BLaER1 (cell line): ENCODE data around the gene F5.

Experiments used
- H3K27ac ChIP-seq: shearing (Covaris generic); formaldehyde crosslinking; 2 replicates; pipeline ENCODE4 v1.8.1; 2022
- H3K27me3 ChIP-seq: shearing (Covaris generic); formaldehyde crosslinking; 2 replicates; pipeline ENCODE4 v1.8.1; 2022
- H3K36me3 ChIP-seq: shearing (Covaris generic); formaldehyde crosslinking; 2 replicates; pipeline ENCODE4 v1.8.1; 2022
- H3K4me1 ChIP-seq: shearing (Covaris generic); formaldehyde crosslinking; 2 replicates; pipeline ENCODE4 v1.8.1; 2022
- H3K4me2 ChIP-seq: shearing (Covaris generic); formaldehyde crosslinking; 2 replicates; pipeline ENCODE4 v1.8.1; 2022
- H3K4me3 ChIP-seq: shearing (Covaris generic); formaldehyde crosslinking; 2 replicates; pipeline ENCODE4 v1.8.1; 2022
- H3K9ac ChIP-seq: shearing (Covaris generic); formaldehyde crosslinking; 2 replicates; pipeline ENCODE4 v1.8.1; 2022
- H3K9me3 ChIP-seq: shearing (Covaris generic); formaldehyde crosslinking; 2 replicates; pipeline ENCODE4 v1.8.1; 2022
- H4K20me1 ChIP-seq: shearing (Covaris generic); formaldehyde crosslinking; 2 replicates; pipeline ENCODE4 v1.8.1; 2022
- Cebpa-rat ChIP-seq: shearing (Covaris generic); IDR thresholded peaks from 2 replicates; pipeline ENCODE4 v1.8.1; 2022

F5 gene

DNA sequence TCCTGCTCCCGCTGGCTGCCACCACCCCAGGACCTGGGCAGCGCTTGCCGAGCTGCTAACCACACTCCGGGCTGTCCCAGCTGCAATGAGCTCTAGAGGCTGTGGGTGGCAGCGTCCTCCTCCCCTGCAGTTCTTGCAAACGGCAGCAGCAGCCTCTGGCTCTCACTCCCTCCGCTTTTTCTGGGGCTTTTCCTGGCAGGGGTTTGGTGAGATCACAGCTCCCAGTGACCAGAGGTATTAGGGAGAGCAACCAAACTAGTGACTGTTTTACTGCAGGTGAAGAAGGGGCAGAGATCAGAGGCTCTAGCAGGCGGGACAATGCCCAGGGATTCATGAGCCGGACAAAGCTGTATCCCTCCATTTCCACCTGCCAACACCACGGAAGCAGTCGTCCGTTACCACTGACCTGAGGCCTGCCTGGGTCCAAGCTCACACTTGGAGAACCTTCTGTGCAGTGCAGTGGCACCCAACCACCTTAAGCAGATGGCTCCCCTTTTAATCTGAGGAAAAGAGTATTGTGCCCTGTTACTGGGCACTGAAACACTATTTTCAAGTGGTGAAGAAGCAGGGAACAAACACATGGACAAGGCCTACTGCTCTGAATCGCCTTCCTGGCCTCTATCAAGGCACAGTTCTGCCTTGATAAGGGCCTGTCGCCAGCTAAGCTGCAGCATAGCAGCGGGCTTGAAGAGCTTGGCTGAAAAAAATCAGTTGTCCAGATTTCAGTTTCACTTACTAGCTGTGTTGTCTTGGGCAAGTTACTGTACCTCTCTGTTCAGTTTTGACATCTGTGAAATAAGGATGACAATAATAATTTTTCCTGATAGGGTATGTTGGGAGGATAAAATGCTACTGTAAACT is at the start of gene F5:
TSS of gene F5 (minus strand) at position 87 of the 861 bp plus-strand sequence. CDS start 95 bp downstream, outside the sequence.
- H3K36me3 ChIP-seq = no peaks in the 10 kb centered on the region
- no peaks in the 10 kb centered on the region for H3K9me3 ChIP-seq
- no peak within 1 kb of the TSS for H3K4me2 ChIP-seq
- no peak for TF ChIP-seq Cebpa-rat
- H4K20me1 ChIP-seq = no peaks in the 10 kb centered on the region
- H3K4me3 ChIP-seq = no peak within 1 kb of the TSS
- no peak within 1 kb of the TSS for H3K27ac ChIP-seq
- H3K27me3 ChIP-seq = no peaks in the 10 kb centered on the region
- no peak within 1 kb of the TSS for H3K9ac ChIP-seq
- H3K4me1 ChIP-seq = no peaks in the 10 kb centered on the region

DNA sequence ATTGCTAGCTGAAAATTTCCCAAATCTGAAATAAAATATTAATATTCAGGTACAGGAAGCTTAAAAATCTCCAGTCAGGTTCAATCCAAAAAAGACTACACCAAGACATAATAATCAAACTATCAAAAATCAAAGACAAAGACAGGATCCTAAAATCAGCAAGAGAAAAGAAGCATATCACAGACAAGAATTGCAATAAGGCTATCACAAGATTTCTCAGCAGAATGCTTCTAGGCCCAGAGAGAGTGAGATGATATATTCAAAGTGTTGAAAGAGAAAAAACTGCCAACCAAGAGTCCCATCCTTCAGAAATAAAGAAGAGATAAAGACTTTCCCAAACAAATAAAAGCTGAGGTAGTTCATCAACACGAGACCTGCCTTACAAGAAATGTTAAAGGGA is 48.6 kb upstream of the F5 start:
- H3K4me1 ChIP-seq = no peaks in the 10 kb centered on the region
- H3K9me3 ChIP-seq = peaks cover 52% of the 10 kb centered on the region
- H3K4me3 ChIP-seq = no peak overlapping the region
- H4K20me1 ChIP-seq = no peaks in the 10 kb centered on the region
- no peaks in the 10 kb centered on the region for H3K36me3 ChIP-seq
- no peak overlapping the region for H3K27ac ChIP-seq
- no peak overlapping the region for H3K4me2 ChIP-seq
- H3K27me3 ChIP-seq = no peaks in the 10 kb centered on the region
- no peak for TF ChIP-seq Cebpa-rat
- H3K9ac ChIP-seq = no peak overlapping the region

DNA sequence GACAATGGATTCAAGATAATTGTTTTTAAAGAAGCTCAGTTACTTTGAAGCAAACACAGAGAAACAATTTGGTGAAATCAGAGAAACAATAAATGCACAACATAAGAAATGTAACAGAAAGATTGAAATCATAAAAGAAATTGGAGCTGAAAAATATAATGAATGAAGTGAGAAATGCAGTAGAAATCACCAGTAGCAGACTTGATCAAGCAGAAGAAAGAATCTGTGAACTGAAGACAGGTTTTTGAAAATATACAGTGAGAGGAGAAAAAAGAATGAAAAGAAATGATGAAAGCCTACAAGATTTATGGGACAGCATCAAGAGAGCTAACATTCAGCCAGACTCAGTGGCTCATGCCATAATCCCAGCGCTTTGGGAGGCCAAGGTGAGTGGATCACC is 47.9 kb upstream of the F5 start:
- H3K9ac ChIP-seq = no peak overlapping the region
- H3K4me3 ChIP-seq = no peak overlapping the region
- TF ChIP-seq Cebpa-rat = no peak
- no peaks in the 10 kb centered on the region for H3K36me3 ChIP-seq
- no peak overlapping the region for H3K27ac ChIP-seq
- H3K4me2 ChIP-seq = no peak overlapping the region
- no peaks in the 10 kb centered on the region for H3K4me1 ChIP-seq
- H3K27me3 ChIP-seq = no peaks in the 10 kb centered on the region
- no peaks in the 10 kb centered on the region for H4K20me1 ChIP-seq
- peaks cover 52% of the 10 kb centered on the region for H3K9me3 ChIP-seq

DNA sequence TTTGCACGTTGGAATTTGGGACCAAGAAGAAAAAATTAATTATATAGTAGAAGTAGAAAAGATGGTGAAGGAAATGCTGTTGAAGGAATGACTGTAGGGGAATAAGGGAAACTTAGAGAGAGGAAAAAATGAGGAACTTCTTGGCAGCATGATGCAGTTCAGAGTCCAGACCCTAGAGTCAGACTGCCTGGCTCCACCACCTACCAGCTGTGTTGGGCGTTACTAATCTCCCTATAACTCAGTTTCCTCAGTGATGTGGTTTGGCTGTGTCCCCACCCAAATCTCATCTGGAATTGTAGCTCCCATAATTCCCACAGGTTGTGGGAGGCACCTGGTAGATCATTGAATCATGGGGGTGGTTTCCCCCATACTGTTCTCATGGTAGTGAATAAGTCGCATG is 45.0 kb upstream of the F5 start:
- no peaks in the 10 kb centered on the region for H3K27me3 ChIP-seq
- no peaks in the 10 kb centered on the region for H3K4me1 ChIP-seq
- no peaks in the 10 kb centered on the region for H4K20me1 ChIP-seq
- H3K4me3 ChIP-seq = no peak overlapping the region
- no peak overlapping the region for H3K4me2 ChIP-seq
- H3K9me3 ChIP-seq = peaks cover 31% of the 10 kb centered on the region
- H3K27ac ChIP-seq = no peak overlapping the region
- no peaks in the 10 kb centered on the region for H3K36me3 ChIP-seq
- no peak for TF ChIP-seq Cebpa-rat
- H3K9ac ChIP-seq = no peak overlapping the region

DNA sequence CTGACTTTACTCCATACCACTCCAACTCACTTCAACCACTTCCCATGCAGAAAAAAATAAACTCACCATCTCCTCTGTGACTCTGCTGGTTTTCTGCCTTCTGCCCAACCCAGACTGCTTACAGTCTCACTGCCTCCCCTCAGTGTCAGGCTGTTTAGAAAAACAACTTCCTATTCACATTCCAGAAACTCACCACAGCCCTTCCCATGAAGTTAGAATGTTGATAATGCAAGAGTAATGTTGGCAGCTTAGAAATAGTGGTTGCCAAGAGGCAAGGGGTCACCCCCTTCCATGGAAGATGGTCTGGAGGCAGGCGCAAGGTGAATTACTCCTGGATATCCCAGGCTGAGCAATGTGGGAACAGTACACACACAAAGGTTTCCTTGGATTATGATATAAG is 43.7 kb upstream of the F5 start, which contains the start of gene SELP:
TSS of gene SELP (minus strand) at position 119 of the 400 bp plus-strand sequence. CDS start at position 69, 50 bp downstream.
- peaks cover 25% of the 10 kb centered on the region for H3K9me3 ChIP-seq
- H3K36me3 ChIP-seq = no peaks in the 10 kb centered on the region
- H3K4me1 ChIP-seq = no peaks in the 10 kb centered on the region
- no peaks in the 10 kb centered on the region for H4K20me1 ChIP-seq
- H3K9ac ChIP-seq = no peak within 1 kb of the TSS
- no peak within 1 kb of the TSS for H3K27ac ChIP-seq
- no peak within 1 kb of the TSS for H3K4me2 ChIP-seq
- TF ChIP-seq Cebpa-rat = no peak
- H3K27me3 ChIP-seq = no peaks in the 10 kb centered on the region
- no peak within 1 kb of the TSS for H3K4me3 ChIP-seq

DNA sequence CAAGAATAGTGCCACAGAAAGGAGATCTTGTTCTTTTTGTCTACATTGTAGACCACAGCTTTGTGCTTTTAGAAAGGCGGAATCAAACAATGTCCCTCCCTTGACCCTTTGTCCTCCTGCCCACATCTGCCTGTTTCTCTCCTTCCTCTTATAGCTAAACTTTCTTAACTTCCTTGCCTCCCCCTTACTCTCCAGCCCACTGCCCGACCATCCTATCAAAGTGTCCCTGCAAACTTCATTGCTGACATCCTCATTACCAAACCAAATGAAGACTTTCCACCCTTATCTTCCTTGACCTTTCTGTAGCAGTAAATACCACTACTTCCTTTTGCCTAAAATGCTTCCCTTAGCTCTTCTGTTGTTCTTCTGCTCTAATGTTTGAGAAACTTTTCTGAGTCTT is 38.6 kb upstream of the F5 start:
- Histone ChIP-seq H3K36me3 (no peaks in the 10 kb centered on the region), H4K20me1 (no peaks in the 10 kb centered on the region), H3K9ac (no peak overlapping the region), H3K27me3 (no peaks in the 10 kb centered on the region), H3K4me1 (no peaks in the 10 kb centered on the region), H3K4me3 (no peak overlapping the region), H3K9me3 (no peaks in the 10 kb centered on the region), H3K27ac (no peak overlapping the region), H3K4me2 (no peak overlapping the region)
- no peak for TF ChIP-seq Cebpa-rat

DNA sequence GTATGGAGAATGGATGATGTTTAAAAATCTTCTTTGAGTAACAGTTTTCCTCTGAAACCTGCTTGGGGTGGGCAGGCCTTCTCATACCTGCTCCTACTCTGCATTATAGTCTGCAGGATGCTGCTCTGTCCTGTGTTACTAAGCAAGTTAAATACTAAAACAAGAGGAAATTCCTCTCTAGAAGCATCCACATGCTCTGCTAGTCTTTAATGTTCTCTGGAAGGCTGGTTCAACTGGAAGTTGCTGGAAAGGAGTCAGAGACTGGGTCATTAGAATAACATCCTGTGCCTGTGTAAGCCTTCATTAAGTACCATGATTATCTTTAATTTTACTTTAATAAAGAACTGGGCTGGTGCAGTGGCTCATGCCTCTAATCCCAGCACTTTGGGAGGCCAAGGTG is 37.8 kb upstream of the F5 start:
- H3K27me3 ChIP-seq = no peaks in the 10 kb centered on the region
- no peak overlapping the region for H3K27ac ChIP-seq
- H3K4me3 ChIP-seq = no peak overlapping the region
- no peaks in the 10 kb centered on the region for H4K20me1 ChIP-seq
- no peaks in the 10 kb centered on the region for H3K4me1 ChIP-seq
- H3K4me2 ChIP-seq = no peak overlapping the region
- no peaks in the 10 kb centered on the region for H3K9me3 ChIP-seq
- no peak for TF ChIP-seq Cebpa-rat
- no peak overlapping the region for H3K9ac ChIP-seq
- no peaks in the 10 kb centered on the region for H3K36me3 ChIP-seq

DNA sequence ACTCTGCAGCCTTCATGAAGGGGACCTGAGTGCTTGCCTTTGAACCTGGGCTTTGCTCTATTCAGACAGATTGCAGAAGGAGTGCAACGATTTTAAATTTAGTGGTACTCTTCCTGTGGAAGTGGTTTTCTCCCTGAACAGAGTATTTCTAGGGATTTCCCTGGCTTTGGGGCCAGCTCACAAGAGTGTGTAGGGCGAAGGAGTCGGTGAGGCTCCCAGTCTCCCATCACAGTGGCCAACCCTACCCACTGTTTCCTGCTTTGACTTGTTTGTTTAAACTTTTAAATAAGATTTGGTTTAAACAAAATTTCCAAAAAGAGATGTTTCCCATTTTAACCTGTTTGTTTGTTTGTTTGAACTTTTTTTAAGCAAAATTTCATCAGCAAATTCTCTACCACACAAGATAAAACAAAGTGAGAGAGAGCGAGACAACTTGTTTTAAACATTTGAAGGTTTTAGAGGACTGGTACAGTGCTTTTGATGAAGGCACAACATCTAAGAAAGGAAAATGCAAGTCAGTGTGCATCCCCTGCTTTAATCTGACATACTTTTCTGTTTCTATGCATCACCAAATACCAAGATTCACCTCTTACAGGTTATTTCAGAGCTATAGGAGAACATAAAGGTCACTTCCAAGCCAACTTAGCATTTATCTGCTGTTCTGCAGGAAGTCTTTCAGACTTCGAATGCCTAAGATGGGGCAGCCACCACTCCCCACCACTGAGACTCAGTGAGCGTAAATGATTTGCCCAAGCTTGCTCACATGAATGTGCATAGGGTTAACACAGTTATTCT is 37.0 kb upstream of the F5 start:
- Histone ChIP-seq H3K9me3 (no peaks in the 10 kb centered on the region), H3K27ac (no peak overlapping the region), H3K4me2 (no peak overlapping the region), H3K9ac (no peak overlapping the region), H3K36me3 (no peaks in the 10 kb centered on the region), H3K4me3 (no peak overlapping the region), H4K20me1 (no peaks in the 10 kb centered on the region), H3K27me3 (no peaks in the 10 kb centered on the region), H3K4me1 (no peaks in the 10 kb centered on the region)
- no peak for TF ChIP-seq Cebpa-rat

DNA sequence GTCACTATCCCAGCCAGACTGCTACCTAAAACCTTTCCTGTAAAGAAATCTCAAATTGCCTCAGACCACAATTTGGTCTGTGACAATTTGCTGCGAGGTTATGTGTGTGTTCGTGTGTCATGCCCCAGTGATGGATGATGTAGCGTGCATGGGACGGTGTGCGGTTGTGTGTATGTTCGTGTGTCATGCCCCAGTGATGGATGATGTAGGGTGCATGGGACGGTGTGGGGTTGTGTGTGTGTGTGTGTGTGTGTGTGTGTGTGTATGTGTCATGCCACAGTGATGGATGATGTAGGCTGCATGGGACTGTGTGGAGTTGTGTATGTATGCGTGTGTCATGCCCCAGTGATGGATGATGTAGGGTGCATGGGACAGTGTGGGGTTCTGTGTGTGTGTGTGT is 34.3 kb upstream of the F5 start:
- H3K4me2 ChIP-seq = no peak overlapping the region
- H3K4me3 ChIP-seq = no peak overlapping the region
- no peak overlapping the region for H3K27ac ChIP-seq
- no peaks in the 10 kb centered on the region for H3K36me3 ChIP-seq
- H4K20me1 ChIP-seq = no peaks in the 10 kb centered on the region
- no peaks in the 10 kb centered on the region for H3K27me3 ChIP-seq
- TF ChIP-seq Cebpa-rat = no peak
- no peaks in the 10 kb centered on the region for H3K4me1 ChIP-seq
- no peak overlapping the region for H3K9ac ChIP-seq
- H3K9me3 ChIP-seq = no peaks in the 10 kb centered on the region

DNA sequence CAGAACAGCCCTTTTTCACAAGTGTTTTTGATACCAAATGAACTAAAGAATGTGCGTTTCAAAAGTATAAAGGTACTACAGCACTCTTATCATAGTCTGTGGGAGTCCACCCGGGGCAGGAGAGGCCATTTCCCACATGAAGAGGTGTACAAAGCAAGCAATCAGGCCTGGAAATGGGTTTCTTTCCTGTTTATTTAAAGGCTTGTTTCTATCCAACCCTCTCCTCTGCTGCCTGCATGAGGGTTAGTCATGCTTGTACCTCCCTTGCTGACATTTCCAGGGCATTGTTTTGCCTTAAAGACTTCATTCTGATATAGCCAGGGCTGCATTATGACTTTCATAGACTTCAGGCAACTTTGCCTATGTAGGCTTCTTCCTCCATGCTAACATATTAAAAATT is 32.1 kb upstream of the F5 start:
- Histone ChIP-seq H3K27ac (no peak overlapping the region), H3K27me3 (no peaks in the 10 kb centered on the region), H3K36me3 (no peaks in the 10 kb centered on the region), H3K9me3 (no peaks in the 10 kb centered on the region), H3K4me2 (no peak overlapping the region), H3K4me1 (no peaks in the 10 kb centered on the region), H4K20me1 (no peaks in the 10 kb centered on the region), H3K9ac (no peak overlapping the region), H3K4me3 (no peak overlapping the region)
- no peak for TF ChIP-seq Cebpa-rat
